ENCODE results near the gene TMEM255A. TPM values are rescaled to one million over a fixed set of nuclear protein-coding genes. Genes with fewer than 3 reads are reported as not detected.

The TMEM255A gene
- total and polyA plus RNA-seq, 2 of the 4 experiments (the other 2 are of a cell fraction) = 0.03 TPM; not detected in 1

DNA sequence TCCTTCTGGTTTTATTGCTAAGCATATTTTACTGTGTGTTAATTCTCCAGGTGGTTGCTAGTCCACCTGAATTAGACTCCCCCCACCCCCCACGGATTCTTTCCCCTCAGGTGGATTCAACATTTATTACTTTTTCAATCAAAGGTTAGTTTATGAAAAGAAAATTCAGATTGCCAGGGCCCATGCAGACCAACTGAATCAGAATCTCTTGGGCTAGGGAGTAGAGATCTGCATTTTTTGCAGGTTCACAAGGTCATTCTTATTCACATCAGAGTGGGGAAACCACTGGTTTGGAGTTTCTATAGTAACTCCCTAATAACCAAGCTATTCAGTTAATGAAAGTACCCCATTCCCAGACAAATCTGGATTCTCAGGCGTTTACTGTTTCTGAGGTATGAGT, 9.8 kb downstream of the TMEM255A start:
- H3K18ac ChIP-seq (ENCODE audit: low read depth, low read length) = no peak overlapping the region
- no peaks in the 10 kb centered on the region for H3K9me3 ChIP-seq (ENCODE audit: control insufficient read depth, insufficient read depth, low read length)
- H2AFZ ChIP-seq (replicated peaks; ENCODE audit: low read length, poor library complexity) = no peak overlapping the region
- H4K91ac ChIP-seq (ENCODE audit: insufficient read depth, low read depth, low read length) = no peak overlapping the region
- POLR2A ChIA-PET (ENCODE audit: unreplicated experiment) = no interaction called here
- ATAC-seq (ENCODE audit: low read depth) (no peak), DNase-seq (no peak)
- H4K5ac ChIP-seq (ENCODE audit: low read depth, low read length) = no peak overlapping the region
- H3K23ac ChIP-seq (ENCODE audit: low read depth, low read length) = no peak overlapping the region
- no TSS peak for BruUV-seq (replicated peaks)
- H3K36me3 ChIP-seq (ENCODE audit: control insufficient read depth, insufficient read depth, low read length) = no peaks in the 10 kb centered on the region
- no peak overlapping the region for H2BK120ac ChIP-seq (ENCODE audit: low read depth, low read length)
- TF ChIP-seq NFE2L2 (IDR thresholded peaks at IDR 0.05; ENCODE audit: low read depth, low read length) (no peak), CEBPB (IDR thresholded peaks at IDR 0.05; ENCODE audit: low read depth, low read length) (no peak)
- TF ChIP-seq, protein P1, sequence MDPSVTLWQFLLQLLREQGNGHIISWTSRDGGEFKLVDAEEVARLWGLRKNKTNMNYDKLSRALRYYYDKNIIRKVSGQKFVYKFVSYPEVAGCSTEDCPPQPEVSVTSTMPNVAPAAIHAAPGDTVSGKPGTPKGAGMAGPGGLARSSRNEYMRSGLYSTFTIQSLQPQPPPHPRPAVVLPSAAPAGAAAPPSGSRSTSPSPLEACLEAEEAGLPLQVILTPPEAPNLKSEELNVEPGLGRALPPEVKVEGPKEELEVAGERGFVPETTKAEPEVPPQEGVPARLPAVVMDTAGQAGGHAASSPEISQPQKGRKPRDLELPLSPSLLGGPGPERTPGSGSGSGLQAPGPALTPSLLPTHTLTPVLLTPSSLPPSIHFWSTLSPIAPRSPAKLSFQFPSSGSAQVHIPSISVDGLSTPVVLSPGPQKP (IDR thresholded peaks at IDR 0.05; ENCODE audit: borderline replicate concordance, low read depth, low read length) = no peak
- H3K9ac ChIP-seq (ENCODE audit: low read depth, low read length) = no peak overlapping the region
- intact Hi-C loops (cut with micrococcal nuclease) = no loop called here
- H3K4me1 ChIP-seq (ENCODE audit: control insufficient read depth, insufficient read depth, low read length) = no peaks in the 10 kb centered on the region
- H3K9me1 ChIP-seq (ENCODE audit: insufficient read depth, low read length) = no peaks in the 10 kb centered on the region
- no peak overlapping the region for H3K27ac ChIP-seq (ENCODE audit: insufficient read depth, low read length)
- dilution Hi-C loops (cut with HindIII; ENCODE audit: low sequenced_read_pairs, unreplicated experiment) = no loop called here
- H2AK9ac ChIP-seq (replicated peaks; ENCODE audit: low read depth, low read length, poor library complexity) = no peak overlapping the region
- no peak overlapping the region for H2AK5ac ChIP-seq (ENCODE audit: low read depth, low read length)
- H3K14ac ChIP-seq (replicated peaks; ENCODE audit: low read depth, low read length) = no peak overlapping the region
- in situ Hi-C loops (cut with MboI; ENCODE audit: low sequenced_read_pairs) = no loop called here
- peaks cover 6% of the 10 kb centered on the region for H3K27me3 ChIP-seq (ENCODE audit: control insufficient read depth, insufficient read depth, low read length)
- no peak overlapping the region for H2BK5ac ChIP-seq (ENCODE audit: low read depth, low read length, poor library complexity, severe bottlenecking)
- no peak overlapping the region for H3K4me2 ChIP-seq (ENCODE audit: low read depth, low read length)
- no CpG with 5 or more reads among the region's 2 CpGs for WGBS, 2 experiments (ENCODE audit: extremely low coverage in 2 of 2, insufficient read length in 1 of 2)
- no peak overlapping the region for H4K8ac ChIP-seq (ENCODE audit: low read depth in 2 of 2, low read length in 2 of 2)
- no peak overlapping the region for H3K4ac ChIP-seq (ENCODE audit: low read depth, low read length)
- no peaks in the 10 kb centered on the region for H3K79me1 ChIP-seq (ENCODE audit: low read depth in 1 of 2, low read length in 2 of 2)
- no peak overlapping the region for H2BK20ac ChIP-seq (ENCODE audit: low read depth, low read length)
- H4K20me1 ChIP-seq (ENCODE audit: insufficient read depth, low read length) = no peaks in the 10 kb centered on the region
- no peak overlapping the region for H3K56ac ChIP-seq (ENCODE audit: extremely low read depth, insufficient read depth, low read length)
- CTCF ChIA-PET = no interaction called here
- no peak overlapping the region for H3K4me3 ChIP-seq (ENCODE audit: insufficient read depth, low read depth, low read length)
- H2BK15ac ChIP-seq (ENCODE audit: low read depth, low read length) = no peak overlapping the region
